HepG2 (cell line): ENCODE data around the gene BGN. TPM values are rescaled to one million over a fixed set of nuclear protein-coding genes. Genes with fewer than 3 reads are reported as not detected.

Experiments
- KLF12 ChIP-seq: sonication (generic); formaldehyde crosslinking; IDR thresholded peaks from 2 replicates; pipeline ENCODE4 v1.4.0; 2020; ENCODE audit warnings: missing genetic modification reagents, borderline replicate concordance
- SIX1 ChIP-seq: sonication (generic); formaldehyde crosslinking; IDR thresholded peaks from 2 replicates; pipeline ENCODE4 v1.4.0; 2020; ENCODE audit warnings: missing genetic modification reagents, borderline replicate concordance
- ZNF431 ChIP-seq: sonication (generic); formaldehyde crosslinking; IDR thresholded peaks from 2 replicates; pipeline ENCODE4 v1.9.0; 2022; ENCODE audit warnings: missing genetic modification reagents, low read depth, mild to moderate bottlenecking, borderline replicate concordance
- ZNF768 ChIP-seq: sonication (generic); formaldehyde crosslinking; IDR thresholded peaks from 2 replicates; pipeline ENCODE4 v1.4.0; 2020; ENCODE audit warnings: missing genetic modification reagents
- ZNF878 ChIP-seq: sonication (generic); formaldehyde crosslinking; IDR thresholded peaks from 2 replicates; pipeline ENCODE4 v1.8.1; 2023; ENCODE audit warnings: mild to moderate bottlenecking, missing genetic modification reagents, moderate library complexity
- polyA plus RNA-seq, 8 experiments: library from polyadenylated mRNA; depleted of rRNA in 3 of 8; stranded (reverse) in 7 of 8; unstranded in 1 of 8; fragments of >200 nt; fragmentation: Illumina TruSeq in 4 of 8; extraction: Trizol in 4 of 8; gene quantifications; 2 replicates each; pipeline versions ENCODE4 v1.2.1 to v1.2.3, GENCODE V29; 2011 to 2016; ENCODE audit warnings: low read depth in 4 of 8, missing spikeins in 1 of 8, mixed read lengths in 1 of 8; ENCODE audit not compliant: insufficient read depth in 1 of 8
- total RNA-seq, 5 experiments: library from RNA; depleted of rRNA; stranded (reverse); fragments of >200 nt; fragmentation: Illumina TruSeq; extraction: Trizol; gene quantifications; 2 replicates each; pipeline ENCODE4 v1.2.3, GENCODE V29; 2016; ENCODE audit warnings: low read depth in 1 of 5
- TF ChIP-seq, protein P1 (sequence below): sonication (generic); formaldehyde crosslinking; IDR thresholded peaks from 2 replicates; pipeline ENCODE4 v1.4.0; 2020; ENCODE audit warnings: missing genetic modification reagents
- TF ChIP-seq, protein P2 (sequence below): sonication (generic); formaldehyde crosslinking; IDR thresholded peaks from one replicate; pipeline ENCODE4 v1.5.1; 2020; ENCODE audit warnings: mild to moderate bottlenecking, missing genetic modification reagents; ENCODE audit errors: not compliant biosample characterization
- TF ChIP-seq, protein P3 (sequence below): sonication (generic); formaldehyde crosslinking; IDR thresholded peaks from 2 replicates; pipeline ENCODE4 v1.5.0; 2020; ENCODE audit warnings: mild to moderate bottlenecking, low read depth, missing genetic modification reagents, borderline replicate concordance
- TF ChIP-seq, protein P4 (sequence below): sonication (generic); formaldehyde crosslinking; IDR thresholded peaks from 2 replicates; pipeline ENCODE4 v1.4.0; 2020; ENCODE audit warnings: missing genetic modification reagents

Gene BGN
- total and polyA plus RNA-seq, 2 of the 13 experiments (the other 11 are each of a cell fraction or from before 2014, with no cell fraction given): 0.18 to 0.63 TPM

DNA sequence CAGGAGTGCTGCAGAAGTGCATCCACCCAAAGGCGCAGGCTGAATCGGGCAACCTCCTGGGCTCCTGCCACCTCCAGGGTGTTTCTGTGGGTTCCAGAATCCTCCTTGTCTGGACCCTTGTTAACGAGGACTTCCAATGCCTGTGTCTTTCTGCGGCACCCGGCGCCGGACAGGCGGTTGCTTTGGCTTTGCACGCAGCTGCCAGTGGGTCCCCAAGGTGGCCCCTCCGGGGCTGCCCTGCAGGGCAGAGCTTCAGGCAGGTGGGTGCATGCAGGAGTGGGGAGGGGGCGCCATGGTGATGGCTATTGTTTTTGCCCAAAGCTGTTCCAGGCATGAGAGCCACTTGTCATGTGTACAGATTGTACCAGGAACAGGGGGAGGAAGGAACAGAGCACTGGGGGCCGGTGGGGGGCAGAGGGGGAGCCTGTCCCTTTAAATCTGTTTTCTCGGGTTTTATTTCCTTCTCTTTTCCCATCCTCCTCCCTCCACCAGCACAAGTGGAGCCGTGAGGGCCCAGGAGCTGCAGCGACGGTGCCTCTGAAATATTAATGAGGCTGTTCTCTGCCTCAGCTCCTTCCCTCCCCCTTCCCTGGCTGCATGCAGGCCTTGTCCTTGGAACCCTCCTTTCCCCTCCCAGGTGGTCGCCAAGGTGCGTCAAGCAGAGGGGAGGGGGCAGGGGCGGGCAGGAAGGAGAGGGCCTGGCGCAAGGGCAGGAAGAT lies 35.8 kb downstream of the BGN start (continued):
- TF ChIP-seq, protein P1, sequence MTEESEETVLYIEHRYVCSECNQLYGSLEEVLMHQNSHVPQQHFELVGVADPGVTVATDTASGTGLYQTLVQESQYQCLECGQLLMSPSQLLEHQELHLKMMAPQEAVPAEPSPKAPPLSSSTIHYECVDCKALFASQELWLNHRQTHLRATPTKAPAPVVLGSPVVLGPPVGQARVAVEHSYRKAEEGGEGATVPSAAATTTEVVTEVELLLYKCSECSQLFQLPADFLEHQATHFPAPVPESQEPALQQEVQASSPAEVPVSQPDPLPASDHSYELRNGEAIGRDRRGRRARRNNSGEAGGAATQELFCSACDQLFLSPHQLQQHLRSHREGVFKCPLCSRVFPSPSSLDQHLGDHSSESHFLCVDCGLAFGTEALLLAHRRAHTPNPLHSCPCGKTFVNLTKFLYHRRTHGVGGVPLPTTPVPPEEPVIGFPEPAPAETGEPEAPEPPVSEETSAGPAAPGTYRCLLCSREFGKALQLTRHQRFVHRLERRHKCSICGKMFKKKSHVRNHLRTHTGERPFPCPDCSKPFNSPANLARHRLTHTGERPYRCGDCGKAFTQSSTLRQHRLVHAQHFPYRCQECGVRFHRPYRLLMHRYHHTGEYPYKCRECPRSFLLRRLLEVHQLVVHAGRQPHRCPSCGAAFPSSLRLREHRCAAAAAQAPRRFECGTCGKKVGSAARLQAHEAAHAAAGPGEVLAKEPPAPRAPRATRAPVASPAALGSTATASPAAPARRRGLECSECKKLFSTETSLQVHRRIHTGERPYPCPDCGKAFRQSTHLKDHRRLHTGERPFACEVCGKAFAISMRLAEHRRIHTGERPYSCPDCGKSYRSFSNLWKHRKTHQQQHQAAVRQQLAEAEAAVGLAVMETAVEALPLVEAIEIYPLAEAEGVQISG (CRISPR knock-in tag): no peak
- TF ChIP-seq, protein P2, sequence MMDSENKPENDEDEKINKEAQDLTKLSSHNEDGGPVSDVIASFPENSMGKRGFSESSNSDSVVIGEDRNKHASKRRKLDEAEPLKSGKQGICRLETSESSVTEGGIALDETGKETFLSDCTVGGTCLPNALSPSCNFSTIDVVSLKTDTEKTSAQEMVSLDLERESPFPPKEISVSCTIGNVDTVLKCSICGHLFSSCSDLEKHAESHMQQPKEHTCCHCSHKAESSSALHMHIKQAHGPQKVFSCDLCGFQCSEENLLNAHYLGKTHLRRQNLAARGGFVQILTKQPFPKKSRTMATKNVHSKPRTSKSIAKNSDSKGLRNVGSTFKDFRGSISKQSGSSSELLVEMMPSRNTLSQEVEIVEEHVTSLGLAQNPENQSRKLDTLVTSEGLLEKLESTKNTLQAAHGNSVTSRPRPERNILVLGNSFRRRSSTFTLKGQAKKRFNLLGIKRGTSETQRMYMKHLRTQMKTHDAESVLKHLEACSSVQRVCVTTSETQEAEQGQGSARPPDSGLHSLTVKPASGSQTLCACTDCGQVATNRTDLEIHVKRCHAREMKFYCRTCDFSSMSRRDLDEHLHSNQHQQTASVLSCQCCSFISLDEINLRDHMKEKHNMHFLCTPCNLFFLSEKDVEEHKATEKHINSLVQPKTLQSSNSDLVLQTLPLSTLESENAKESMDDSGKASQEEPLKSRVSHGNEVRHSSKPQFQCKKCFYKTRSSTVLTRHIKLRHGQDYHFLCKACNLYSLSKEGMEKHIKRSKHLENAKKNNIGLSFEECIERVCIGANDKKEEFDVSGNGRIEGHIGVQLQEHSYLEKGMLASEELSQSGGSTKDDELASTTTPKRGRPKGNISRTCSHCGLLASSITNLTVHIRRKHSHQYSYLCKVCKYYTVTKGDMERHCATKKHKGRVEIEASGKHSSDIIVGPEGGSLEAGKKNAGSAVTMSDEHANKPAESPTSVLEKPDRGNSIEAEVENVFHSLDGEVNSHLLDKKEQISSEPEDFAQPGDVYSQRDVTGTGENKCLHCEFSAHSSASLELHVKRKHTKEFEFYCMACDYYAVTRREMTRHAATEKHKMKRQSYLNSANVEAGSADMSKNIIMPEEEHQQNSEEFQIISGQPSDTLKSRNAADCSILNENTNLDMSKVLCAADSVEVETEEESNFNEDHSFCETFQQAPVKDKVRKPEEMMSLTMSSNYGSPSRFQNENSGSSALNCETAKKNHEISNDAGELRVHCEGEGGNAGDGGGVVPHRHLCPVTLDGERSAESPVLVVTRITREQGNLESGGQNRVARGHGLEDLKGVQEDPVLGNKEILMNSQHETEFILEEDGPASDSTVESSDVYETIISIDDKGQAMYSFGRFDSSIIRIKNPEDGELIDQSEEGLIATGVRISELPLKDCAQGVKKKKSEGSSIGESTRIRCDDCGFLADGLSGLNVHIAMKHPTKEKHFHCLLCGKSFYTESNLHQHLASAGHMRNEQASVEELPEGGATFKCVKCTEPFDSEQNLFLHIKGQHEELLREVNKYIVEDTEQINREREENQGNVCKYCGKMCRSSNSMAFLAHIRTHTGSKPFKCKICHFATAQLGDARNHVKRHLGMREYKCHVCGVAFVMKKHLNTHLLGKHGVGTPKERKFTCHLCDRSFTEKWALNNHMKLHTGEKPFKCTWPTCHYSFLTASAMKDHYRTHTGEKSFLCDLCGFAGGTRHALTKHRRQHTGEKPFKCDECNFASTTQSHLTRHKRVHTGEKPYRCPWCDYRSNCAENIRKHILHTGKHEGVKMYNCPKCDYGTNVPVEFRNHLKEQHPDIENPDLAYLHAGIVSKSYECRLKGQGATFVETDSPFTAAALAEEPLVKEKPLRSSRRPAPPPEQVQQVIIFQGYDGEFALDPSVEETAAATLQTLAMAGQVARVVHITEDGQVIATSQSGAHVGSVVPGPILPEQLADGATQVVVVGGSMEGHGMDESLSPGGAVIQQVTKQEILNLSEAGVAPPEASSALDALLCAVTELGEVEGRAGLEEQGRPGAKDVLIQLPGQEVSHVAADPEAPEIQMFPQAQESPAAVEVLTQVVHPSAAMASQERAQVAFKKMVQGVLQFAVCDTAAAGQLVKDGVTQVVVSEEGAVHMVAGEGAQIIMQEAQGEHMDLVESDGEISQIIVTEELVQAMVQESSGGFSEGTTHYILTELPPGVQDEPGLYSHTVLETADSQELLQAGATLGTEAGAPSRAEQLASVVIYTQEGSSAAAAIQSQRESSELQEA (CRISPR knock-in tag): no peak
- TF ChIP-seq ZNF431 (CRISPR knock-in tag): no peak
- TF ChIP-seq, protein P3, sequence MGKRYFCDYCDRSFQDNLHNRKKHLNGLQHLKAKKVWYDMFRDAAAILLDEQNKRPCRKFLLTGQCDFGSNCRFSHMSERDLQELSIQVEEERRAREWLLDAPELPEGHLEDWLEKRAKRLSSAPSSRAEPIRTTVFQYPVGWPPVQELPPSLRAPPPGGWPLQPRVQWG (CRISPR knock-in tag): no peak
- no peak for TF ChIP-seq SIX1 (CRISPR knock-in tag)
- TF ChIP-seq ZNF768 (CRISPR knock-in tag): no peak
- TF ChIP-seq, protein P4, sequence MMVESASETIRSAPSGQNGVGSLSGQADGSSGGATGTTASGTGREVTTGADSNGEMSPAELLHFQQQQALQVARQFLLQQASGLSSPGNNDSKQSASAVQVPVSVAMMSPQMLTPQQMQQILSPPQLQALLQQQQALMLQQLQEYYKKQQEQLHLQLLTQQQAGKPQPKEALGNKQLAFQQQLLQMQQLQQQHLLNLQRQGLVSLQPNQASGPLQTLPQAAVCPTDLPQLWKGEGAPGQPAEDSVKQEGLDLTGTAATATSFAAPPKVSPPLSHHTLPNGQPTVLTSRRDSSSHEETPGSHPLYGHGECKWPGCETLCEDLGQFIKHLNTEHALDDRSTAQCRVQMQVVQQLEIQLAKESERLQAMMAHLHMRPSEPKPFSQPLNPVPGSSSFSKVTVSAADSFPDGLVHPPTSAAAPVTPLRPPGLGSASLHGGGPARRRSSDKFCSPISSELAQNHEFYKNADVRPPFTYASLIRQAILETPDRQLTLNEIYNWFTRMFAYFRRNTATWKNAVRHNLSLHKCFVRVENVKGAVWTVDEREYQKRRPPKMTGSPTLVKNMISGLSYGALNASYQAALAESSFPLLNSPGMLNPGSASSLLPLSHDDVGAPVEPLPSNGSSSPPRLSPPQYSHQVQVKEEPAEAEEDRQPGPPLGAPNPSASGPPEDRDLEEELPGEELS (CRISPR knock-in tag): no peak
- no peak for TF ChIP-seq KLF12 (CRISPR knock-in tag)
- TF ChIP-seq ZNF878 (CRISPR knock-in tag): no peak
